Body of pancreas (tissue), 4 donors: ENCODE results near the gene ALCAM. TPM values are rescaled to one million over a fixed set of nuclear protein-coding genes. Genes with fewer than 3 reads are reported as not detected.

Experiments
- ATAC-seq: fragments of 150-250 bp; one replicate; pipeline ENCODE4 v1.9.1; 2016
- DNase-seq, 4 donors: peaks; one replicate each; pipeline ENCODE4 v3.0.0-alpha.2; 2019
- H3K27ac ChIP-seq, 4 donors: fragments of 200-600 bp; sonication (generic); 1 replicate in 3 of 4; 2 replicates in 1 of 4; pipeline versions ENCODE4 v1.5.1 to v1.6.1; 2016 to 2019; ENCODE audit warnings: mild to moderate bottlenecking in 1 of 4, mixed read lengths in 1 of 4, moderate library complexity in 1 of 4
- H3K27me3 ChIP-seq, 2 donors: fragments of 200-600 bp; sonication (generic); one replicate each; pipeline ENCODE4 v1.6.0; 2016; ENCODE audit warnings: mild to moderate bottlenecking in 1 of 2
- H3K36me3 ChIP-seq, 2 donors: fragments of 200-600 bp; sonication (generic); replicated peaks in 1 of 2; 2 replicates each; pipeline ENCODE4 v1.5.1; 2016; ENCODE audit warnings: low read depth in 2 of 2; ENCODE audit not compliant: insufficient read depth in 1 of 2
- H3K4me1 ChIP-seq: fragments of 200-600 bp; sonication (generic); one replicate; pipeline ENCODE4 v1.6.0; 2016
- H3K4me3 ChIP-seq, 2 donors: fragments of 200-600 bp; sonication (generic); 1 replicate in 1 of 2; 2 replicates in 1 of 2; pipeline ENCODE4 v1.5.1; 2016 to 2019
- H3K9me3 ChIP-seq, 3 donors: fragments of 200-600 bp; sonication (generic); 1 replicate in 2 of 3; 2 replicates in 1 of 3; pipeline ENCODE4 v1.5.1; 2016
- CTCF ChIP-seq, 7 experiments: fragments of 450-650 bp in 4 of 7; fragments of 200-600 bp in 3 of 7; sonication (generic) in 3 of 7; IDR thresholded peaks; one replicate each; pipeline ENCODE4 v1.5.1; 2016 to 2019; ENCODE audit warnings: antibody characterized with exemption in 7 of 7
- POLR2A ChIP-seq, 3 donors: fragments of 450-650 bp; IDR thresholded peaks; one replicate each; pipeline ENCODE4 v1.6.1; 2016; ENCODE audit warnings: antibody characterized with exemption in 3 of 3, mild to moderate bottlenecking in 2 of 3
- WGBS, 2 donors: methylation state at CpG; one replicate each; pipeline ENCODE4 v1.1.5; 2017; 5-methylcytosine and 5-hydroxymethylcytosine counted together
- intact Hi-C: fragments of 100-400 bp; cut with DNase I; formaldehyde crosslinking; loops from one replicate; pipeline ENCODE4 v1.15.1; 2023
- total RNA-seq, 2 donors: library from RNA; depleted of rRNA; stranded (reverse); fragments of >200 nt; gene quantifications; one replicate each; pipeline ENCODE4 v1.1.0, GENCODE V29; 2016

ALCAM gene
- total RNA-seq, 2 donors from 2014 or later = 34.8 to 35.3 TPM

DNA sequence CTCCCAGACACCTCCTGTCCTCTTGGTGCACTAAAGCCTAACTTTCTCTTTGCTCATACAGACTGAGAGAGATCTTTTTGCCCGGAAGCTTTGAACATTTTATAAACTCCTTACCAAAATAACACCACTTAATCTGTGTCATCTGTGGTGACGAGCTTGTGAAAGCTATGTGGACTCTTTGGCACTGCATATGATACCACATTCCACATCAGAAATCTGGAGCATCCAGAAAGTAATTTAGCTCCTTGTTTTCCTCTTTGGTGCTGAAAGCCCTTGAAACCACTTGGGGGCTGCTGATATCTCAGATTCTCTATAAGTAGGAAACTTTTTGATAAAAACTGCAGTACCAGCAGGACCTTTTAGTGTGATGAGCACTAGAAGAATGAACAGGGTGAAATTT lies 128.3 kb downstream of the ALCAM start:
- no peak overlapping the region for H3K27ac ChIP-seq
- H3K36me3 ChIP-seq = no peaks in the 10 kb centered on the region
- H3K27me3 ChIP-seq = no peaks in the 10 kb centered on the region
- 80 to 85% methylated on average over 2 of the region's 2 CpGs for WGBS, 2 donors
- H3K4me1 ChIP-seq = peaks cover 5% of the 10 kb centered on the region
- no peak for TF ChIP-seq CTCF (IDR thresholded peaks at IDR 0.05)
- no peak for TF ChIP-seq POLR2A (IDR thresholded peaks at IDR 0.05)
- peaks cover 0 to 6% (median 0%) of the 10 kb centered on the region in 3 donors for H3K9me3 ChIP-seq
- no peak for DNase-seq
- intact Hi-C loops = no loop called here
- no peak overlapping the region for H3K4me3 ChIP-seq
- ATAC-seq = no peak

GRCh38 chr3:105496343-105496742 lies 129.6 kb downstream of the ALCAM start:
- no peak overlapping the region for H3K27ac ChIP-seq
- no peak overlapping the region for H3K4me3 ChIP-seq
- WGBS, 2 donors = 57 to 81% methylated on average over 3 of the region's 3 CpGs
- H3K27me3 ChIP-seq = no peaks in the 10 kb centered on the region
- DNase-seq (no peak), ATAC-seq (no peak)
- peaks cover 9% of the 10 kb centered on the region for H3K4me1 ChIP-seq
- no peaks in the 10 kb centered on the region for H3K9me3 ChIP-seq
- no peak for TF ChIP-seq CTCF (IDR thresholded peaks at IDR 0.05)
- H3K36me3 ChIP-seq = no peaks in the 10 kb centered on the region
- intact Hi-C loops = no loop called here

GRCh38 chr3:105497386-105497785 lies 130.7 kb downstream of the ALCAM start:
- no peak overlapping the region for H3K27ac ChIP-seq
- no peak for ATAC-seq
- TF ChIP-seq POLR2A (IDR thresholded peaks at IDR 0.05) (no peak), CTCF (IDR thresholded peaks at IDR 0.05) (no peak)
- DNase-seq = no peak
- no peaks in the 10 kb centered on the region for H3K36me3 ChIP-seq
- peaks cover 13% of the 10 kb centered on the region for H3K4me1 ChIP-seq
- H3K27me3 ChIP-seq = no peaks in the 10 kb centered on the region
- intact Hi-C loops = no loop called here
- 73% methylated on average over 4 of the region's 4 CpGs for WGBS, 2 donors
- H3K9me3 ChIP-seq = no peaks in the 10 kb centered on the region
- no peak overlapping the region for H3K4me3 ChIP-seq

GRCh38 chr3:105499961-105500360 lies 133.3 kb downstream of the ALCAM start:
- Histone ChIP-seq H3K9me3 (no peaks in the 10 kb centered on the region), H3K36me3 (no peaks in the 10 kb centered on the region), H3K4me3 (no peak overlapping the region), H3K4me1 (peaks cover 28% of the 10 kb centered on the region), H3K27ac (no peak overlapping the region), H3K27me3 (no peaks in the 10 kb centered on the region)
- DNase-seq (no peak), ATAC-seq (no peak)
- intact Hi-C loops = no loop called here
- TF ChIP-seq CTCF (IDR thresholded peaks at IDR 0.05) = no peak
- TF ChIP-seq POLR2A (IDR thresholded peaks at IDR 0.05) = no peak
- 0% methylated on average over 1 of the region's 1 CpG for WGBS, 2 donors

DNA sequence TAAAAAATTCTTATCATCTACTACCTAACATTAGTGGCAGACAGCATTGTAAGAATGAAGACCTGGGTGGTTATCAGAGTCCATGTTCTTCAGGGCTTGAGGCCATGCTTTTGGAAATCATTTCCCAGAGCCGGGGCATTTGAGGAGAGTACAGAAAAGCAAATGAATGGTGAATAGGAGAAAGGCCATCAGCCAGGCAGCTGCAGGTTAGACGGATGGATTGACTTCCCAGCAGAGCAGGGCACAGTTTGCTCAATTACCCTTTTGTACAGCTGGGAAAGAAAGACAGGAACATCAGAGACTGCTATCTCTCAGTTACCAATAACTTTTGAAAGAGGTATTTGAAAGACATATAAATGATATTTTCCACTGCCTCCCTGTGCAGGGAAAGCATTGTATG lies 135.6 kb downstream of the ALCAM start:
- Histone ChIP-seq H3K27me3 (no peaks in the 10 kb centered on the region), H3K9me3 (no peaks in the 10 kb centered on the region), H3K4me1 (peaks cover 34% of the 10 kb centered on the region), H3K36me3 (no peaks in the 10 kb centered on the region), H3K4me3 (no peak overlapping the region), H3K27ac (no peak overlapping the region)
- intact Hi-C loops = no loop called here
- no peak for DNase-seq
- no peak for ATAC-seq
- TF ChIP-seq POLR2A (IDR thresholded peaks at IDR 0.05) (no peak), CTCF (IDR thresholded peaks at IDR 0.05) (no peak)
- WGBS, 2 donors = 43 to 44% methylated on average over 2 of the region's 2 CpGs
